MCF 10A (cell line): ENCODE results near the gene ECEL1. TPM values are rescaled to one million over a fixed set of nuclear protein-coding genes. Genes with fewer than 3 reads are reported as not detected.

Experiments used
- BruUV-seq: library from RNA; stranded (reverse); fragments of 400-500 nt; replicated peaks from 2 replicates; lab custom pipeline; 2021; lab: Mats Ljungman, UMichigan
- CTCF ChIA-PET: fragments of 300-600 bp; sonication (Branson Sonifier 250); formaldehyde crosslinking; extraction: SDS; loops from one replicate; lab custom pipeline; 2021; ENCODE audit warnings: antibody characterized with exemption, inconsistent platforms; lab: Yijun Ruan, JAX
- POLR2A ChIA-PET: fragments of 300-600, 350-650 bp; sonication (Branson Sonifier 250); formaldehyde crosslinking; extraction: SDS; loops from one replicate; lab custom pipeline; 2020; ENCODE audit warnings: antibody characterized with exemption, inconsistent platforms; lab: Yijun Ruan, JAX
- DNase-seq: peaks from one replicate; pipeline ENCODE4 v3.0.0-alpha.2; 2018; ENCODE audit not compliant: unreplicated experiment
- H3K27ac Mint-ChIP-seq: one replicate; pipeline ENCODE4 v1.8.0; 2022; ENCODE audit warnings: mild to moderate bottlenecking, low read depth, mixed read lengths; ENCODE audit not compliant: unreplicated experiment
- H3K27me3 Mint-ChIP-seq: one replicate; pipeline ENCODE4 v1.8.0; 2022; ENCODE audit warnings: mixed read lengths; ENCODE audit not compliant: insufficient read depth, unreplicated experiment
- H3K36me3 Mint-ChIP-seq: one replicate; pipeline ENCODE4 v1.8.0; 2022; ENCODE audit warnings: mild to moderate bottlenecking, moderate library complexity, mixed read lengths; ENCODE audit not compliant: insufficient read depth, unreplicated experiment
- H3K4me1 Mint-ChIP-seq: one replicate; pipeline ENCODE4 v1.8.0; 2022; ENCODE audit warnings: mixed read lengths; ENCODE audit not compliant: insufficient read depth, unreplicated experiment
- H3K4me3 Mint-ChIP-seq: one replicate; pipeline ENCODE4 v1.8.0; 2022; ENCODE audit warnings: mild to moderate bottlenecking, moderate library complexity, mixed read lengths; ENCODE audit not compliant: unreplicated experiment
- H3K9me3 Mint-ChIP-seq: one replicate; pipeline ENCODE4 v1.8.0; 2022; ENCODE audit warnings: mixed read lengths; ENCODE audit not compliant: unreplicated experiment
- intact Hi-C: fragments of 100-400 bp; cut with micrococcal nuclease; formaldehyde crosslinking; loops from 2 replicates; pipeline ENCODE4 v1.14.1; 2022
- total RNA-seq: library from RNA; stranded (reverse); gene quantifications from 2 replicates; pipeline ENCODE4 v1.2.3, GENCODE V29; 2022
- TF ChIP-seq, protein P1 (sequence below): fragments of 200-600 bp; IDR thresholded peaks from one replicate; pipeline ENCODE4 v1.8.0; 2022; ENCODE audit warnings: antibody characterized with exemption, mild to moderate bottlenecking; ENCODE audit not compliant: unreplicated experiment

The ECEL1 gene
- total RNA-seq, 1 experiment from 2014 or later, result not detected

DNA sequence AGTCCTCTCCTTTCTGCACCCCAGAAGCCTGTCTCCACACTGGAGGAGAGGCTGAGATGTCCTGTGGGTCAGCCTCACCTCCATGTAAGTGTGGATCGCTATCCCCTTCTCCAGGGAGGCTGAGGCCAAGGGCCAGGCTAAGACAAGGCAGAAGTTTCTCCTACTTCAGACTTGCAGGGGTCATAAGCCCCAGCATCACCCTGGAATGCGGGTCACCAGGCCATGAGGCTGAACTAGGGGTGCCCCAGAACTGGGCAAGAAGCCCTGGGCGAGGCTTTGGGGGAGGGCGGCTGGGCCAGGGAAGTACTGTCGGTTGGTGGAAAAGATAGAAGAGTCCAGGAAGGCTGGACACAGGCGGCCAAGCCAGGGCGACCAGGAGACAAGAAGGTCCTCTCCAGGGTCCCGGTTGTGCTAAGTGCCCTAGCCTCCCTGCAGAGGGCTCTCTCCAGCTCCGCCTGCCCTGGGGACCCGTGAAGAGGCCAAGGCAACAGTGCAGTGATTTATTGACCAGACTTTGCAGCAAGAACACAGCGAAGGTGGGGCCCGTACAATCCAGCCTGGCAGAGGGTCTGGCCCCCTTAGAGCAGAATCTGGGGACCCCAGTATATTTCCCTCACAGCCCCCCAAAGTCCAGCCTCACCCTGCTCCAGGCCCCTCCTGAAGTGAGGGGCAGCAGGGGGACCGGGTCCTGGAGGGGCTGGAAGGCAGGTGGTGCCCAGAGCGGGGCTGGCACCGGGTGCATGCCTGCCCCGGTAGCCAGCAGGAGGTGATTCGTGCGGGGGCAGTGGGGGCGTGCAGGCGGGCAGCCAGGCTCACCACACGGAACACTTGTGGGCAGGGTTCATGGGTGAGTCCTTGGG lies 8.1 kb downstream of the ECEL1 start:
- ChIA-PET CTCF (interaction anchor here (0.5 kb wide), 1 partner anchor 234 kb away, joined by 3 read pairs; no protein-coding TSS in a partner anchor), POLR2A (no interaction called here)
- TF ChIP-seq, protein P1, sequence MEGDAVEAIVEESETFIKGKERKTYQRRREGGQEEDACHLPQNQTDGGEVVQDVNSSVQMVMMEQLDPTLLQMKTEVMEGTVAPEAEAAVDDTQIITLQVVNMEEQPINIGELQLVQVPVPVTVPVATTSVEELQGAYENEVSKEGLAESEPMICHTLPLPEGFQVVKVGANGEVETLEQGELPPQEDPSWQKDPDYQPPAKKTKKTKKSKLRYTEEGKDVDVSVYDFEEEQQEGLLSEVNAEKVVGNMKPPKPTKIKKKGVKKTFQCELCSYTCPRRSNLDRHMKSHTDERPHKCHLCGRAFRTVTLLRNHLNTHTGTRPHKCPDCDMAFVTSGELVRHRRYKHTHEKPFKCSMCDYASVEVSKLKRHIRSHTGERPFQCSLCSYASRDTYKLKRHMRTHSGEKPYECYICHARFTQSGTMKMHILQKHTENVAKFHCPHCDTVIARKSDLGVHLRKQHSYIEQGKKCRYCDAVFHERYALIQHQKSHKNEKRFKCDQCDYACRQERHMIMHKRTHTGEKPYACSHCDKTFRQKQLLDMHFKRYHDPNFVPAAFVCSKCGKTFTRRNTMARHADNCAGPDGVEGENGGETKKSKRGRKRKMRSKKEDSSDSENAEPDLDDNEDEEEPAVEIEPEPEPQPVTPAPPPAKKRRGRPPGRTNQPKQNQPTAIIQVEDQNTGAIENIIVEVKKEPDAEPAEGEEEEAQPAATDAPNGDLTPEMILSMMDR, result no peak
- no peaks in the 10 kb centered on the region for H3K4me1 Mint-ChIP-seq
- H3K27me3 Mint-ChIP-seq, result peaks cover 37% of the 10 kb centered on the region
- intact Hi-C loops, result no loop called here
- H3K27ac Mint-ChIP-seq, result no peak overlapping the region
- BruUV-seq, result no TSS peak
- DNase-seq, result no peak
- no peaks in the 10 kb centered on the region for H3K9me3 Mint-ChIP-seq
- no peaks in the 10 kb centered on the region for H3K36me3 Mint-ChIP-seq
- H3K4me3 Mint-ChIP-seq, result no peak overlapping the region

DNA sequence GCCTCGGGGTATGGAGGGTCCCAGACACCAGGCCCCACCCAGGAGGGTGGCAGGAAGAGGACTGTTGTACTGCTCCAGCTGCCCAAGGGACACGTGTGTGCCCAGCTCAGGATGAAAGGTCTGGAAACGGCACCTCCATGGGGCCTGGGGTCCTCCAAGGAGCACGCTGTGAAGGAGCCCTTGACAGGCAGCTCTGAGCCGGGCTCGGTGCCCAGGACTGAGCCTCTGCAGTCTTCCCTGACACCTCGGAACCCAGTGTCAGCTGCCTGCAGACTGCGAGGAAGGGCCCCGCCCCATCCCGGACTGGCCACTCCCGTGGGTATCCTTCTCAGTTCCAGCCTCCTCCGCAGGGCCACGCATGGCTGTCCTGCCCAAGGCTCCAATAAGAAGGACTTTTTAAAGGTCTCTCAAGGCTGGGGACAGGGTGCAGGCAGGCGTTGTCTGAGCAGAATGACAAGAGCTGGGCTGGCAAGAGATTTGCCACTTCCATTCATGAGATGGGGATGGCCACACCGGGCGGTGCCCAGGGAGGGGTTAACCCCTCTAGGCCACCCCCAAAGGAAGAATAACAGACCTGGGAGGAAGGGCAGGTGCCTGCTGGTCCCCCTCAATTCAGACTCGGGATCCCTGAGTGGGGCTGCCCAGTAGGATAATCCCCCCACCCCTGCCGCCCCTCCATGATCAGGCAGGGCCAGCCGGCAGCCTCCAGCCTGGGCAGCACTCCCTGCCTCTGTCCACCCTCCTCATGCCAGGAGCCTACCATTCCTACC lies 8.9 kb downstream of the ECEL1 start:
- ChIA-PET CTCF (interaction anchor here (0.5 kb wide), 1 partner anchor 235 kb away, joined by 3 read pairs; no protein-coding TSS in a partner anchor), POLR2A (no interaction called here)
- TF ChIP-seq, protein P1, result no peak
- Mint-ChIP-seq H3K27me3 (peaks cover 43% of the 10 kb centered on the region), H3K4me1 (no peaks in the 10 kb centered on the region), H3K36me3 (no peaks in the 10 kb centered on the region), H3K4me3 (no peak overlapping the region), H3K27ac (no peak overlapping the region), H3K9me3 (no peaks in the 10 kb centered on the region)
- no peak for DNase-seq
- intact Hi-C loops, result no loop called here
- BruUV-seq, result no TSS peak

DNA sequence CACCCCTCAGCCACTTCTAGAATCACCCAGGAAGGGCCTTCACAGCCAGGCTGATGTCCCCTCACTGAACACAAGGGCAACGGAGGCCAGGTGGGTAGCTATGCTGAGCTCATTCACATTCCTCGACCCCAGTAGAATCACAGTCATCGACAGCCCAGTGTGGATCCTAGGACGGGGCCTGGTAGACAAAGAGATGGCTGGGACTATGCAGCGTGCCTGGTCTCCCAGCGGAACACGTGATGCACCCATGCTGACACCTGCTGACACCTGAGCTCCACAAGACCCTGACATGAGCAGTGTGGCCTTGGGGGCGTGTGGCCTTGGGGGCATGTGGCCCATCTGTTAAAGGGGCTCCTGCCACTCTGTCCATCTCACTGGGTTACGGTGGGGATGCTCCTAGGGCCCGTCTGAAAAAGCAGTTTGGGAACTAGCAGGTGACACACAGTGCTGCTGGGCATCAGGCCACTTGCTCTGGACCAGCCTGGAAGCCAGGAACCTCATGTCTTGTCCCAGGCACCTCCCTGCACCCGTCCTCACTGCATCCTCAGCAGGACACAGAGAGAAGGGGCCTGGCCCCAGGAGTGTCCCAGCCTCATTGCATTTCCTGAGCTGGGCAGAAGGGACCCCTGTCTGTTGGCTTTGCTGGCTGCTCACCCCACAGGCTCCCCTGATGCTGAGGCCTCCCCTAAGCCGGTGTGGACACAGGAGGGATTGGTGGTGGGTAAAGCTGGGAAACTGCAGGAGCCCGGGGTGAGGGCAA lies 9.7 kb downstream of the ECEL1 start:
- intact Hi-C loops, result no loop called here
- TF ChIP-seq, protein P1, result no peak
- CTCF ChIA-PET, result no interaction called here
- POLR2A ChIA-PET, result interaction anchor here (1.6 kb wide), 1 partner anchor 11 kb away, joined by 4 read pairs; no protein-coding TSS in a partner anchor
- H3K9me3 Mint-ChIP-seq, result no peaks in the 10 kb centered on the region
- H3K27ac Mint-ChIP-seq, result no peak overlapping the region
- H3K4me1 Mint-ChIP-seq, result no peaks in the 10 kb centered on the region
- no peak for DNase-seq
- no TSS peak for BruUV-seq
- no peak overlapping the region for H3K4me3 Mint-ChIP-seq
- H3K27me3 Mint-ChIP-seq, result peaks cover 48% of the 10 kb centered on the region
- no peaks in the 10 kb centered on the region for H3K36me3 Mint-ChIP-seq
